Kidney (tissue), 14 donors: ENCODE data around the gene ADAM10. TPM values are rescaled to one million over a fixed set of nuclear protein-coding genes. Genes with fewer than 3 reads are reported as not detected.
A peak's percentile ranks its signal among the peaks of the same experiment; 100 is the strongest.

Experiments used
- DNase-seq, 5 donors: peaks; one replicate each; pipeline ENCODE4 v3.0.0-alpha.2; 2013 to 2020
- FAIRE-seq: peaks from 2 replicates; lab custom pipeline; 2012; peaks lifted over from hg19 to GRCh38; lab: Jason Lieb, UNC
- H3K27ac ChIP-seq, 2 donors: one replicate each; pipeline ENCODE4 v1.7.0; 2013; ENCODE audit warnings: low read depth in 2 of 2, low read length in 2 of 2, inconsistent platforms in 1 of 2
- H3K27me3 ChIP-seq: one replicate; pipeline ENCODE4 v1.7.1; 2013; ENCODE audit warnings: low read length, inconsistent platforms; ENCODE audit not compliant: control insufficient read depth, insufficient read depth
- H3K36me3 ChIP-seq, 3 donors: one replicate each; pipeline versions ENCODE4 v1.7.0 to v1.7.1; 2013; ENCODE audit warnings: low read length in 3 of 3, control low read depth in 1 of 3, inconsistent platforms in 1 of 3; ENCODE audit not compliant: insufficient read depth in 3 of 3, control insufficient read depth in 2 of 3
- H3K4me1 ChIP-seq, 3 donors: one replicate each; pipeline versions ENCODE4 v1.7.0 to v1.7.1; 2013; ENCODE audit warnings: low read length in 3 of 3, inconsistent platforms in 1 of 3, low read depth in 1 of 3; ENCODE audit not compliant: control insufficient read depth in 2 of 3, insufficient read depth in 2 of 3
- H3K4me3 ChIP-seq, 3 donors: one replicate each; pipeline versions ENCODE4 v1.7.0 to v1.8.1; 2013; ENCODE audit warnings: low read length in 3 of 3, control low read depth in 1 of 3, inconsistent platforms in 1 of 3
- H3K9ac ChIP-seq, 3 donors: one replicate each; pipeline versions ENCODE4 v1.7.0 to v1.7.1; 2013; ENCODE audit warnings: low read length in 3 of 3, control low read depth in 1 of 3, inconsistent platforms in 1 of 3
- H3K9me3 ChIP-seq, 3 donors: one replicate each; pipeline versions ENCODE4 v1.7.0 to v1.7.1; 2013; ENCODE audit warnings: low read length in 3 of 3, control low read depth in 1 of 3, inconsistent platforms in 1 of 3; ENCODE audit not compliant: control insufficient read depth in 2 of 3, insufficient read depth in 1 of 3
- CTCF ChIP-seq: IDR thresholded peaks from 3 replicates; pipeline ENCODE4 v1.5.1; 2012; ENCODE audit warnings: mild to moderate bottlenecking, moderate library complexity, borderline replicate concordance; ENCODE audit not compliant: insufficient read depth; ENCODE audit errors: extremely low read depth
- intact Hi-C: fragments of 100-400 bp; cut with DNase I; formaldehyde crosslinking; loops from one replicate; pipeline ENCODE4 v1.11.1; 2022
- polyA plus RNA-seq: library from polyadenylated mRNA; stranded (reverse); fragments of 350-450 nt; fragmentation: Illumina TruSeq; extraction: RNeasy Lipid Tissue Mini Kit (QIAGEN cat#74804); gene quantifications from one replicate; pipeline ENCODE4 v1.2.3, GENCODE V29; 2014; ENCODE audit warnings: low read depth, low replicate concordance; ENCODE audit not compliant: insufficient read depth
- total RNA-seq: library from RNA; stranded (reverse); fragmentation: NEBNext Ultra II Directional; extraction: Animal tissue kit (Norgen Biotek cat#: 25700); gene quantifications from one replicate; pipeline ENCODE4 v1.2.1, GENCODE V29; 2021
- donor health status: control.
- donor health status: control.
- donor health status: control.
- donor health status: control.
- donor health status: control.
- donor health status: DM: yes; HTN: yes; CAD: no.
- donor health status: Normal renal cell carcinoma (clear cell type).

Gene ADAM10
- total and polyA plus RNA-seq, 2 donors from 2014 or later: 19.5 to 235 TPM

GRCh38 chr15:58556541-58556940 lies 193.0 kb downstream of the ADAM10 start:
- H3K36me3 ChIP-seq: no peaks in the 10 kb centered on the region
- FAIRE-seq: no peak
- intact Hi-C loops: no loop called here

DNA sequence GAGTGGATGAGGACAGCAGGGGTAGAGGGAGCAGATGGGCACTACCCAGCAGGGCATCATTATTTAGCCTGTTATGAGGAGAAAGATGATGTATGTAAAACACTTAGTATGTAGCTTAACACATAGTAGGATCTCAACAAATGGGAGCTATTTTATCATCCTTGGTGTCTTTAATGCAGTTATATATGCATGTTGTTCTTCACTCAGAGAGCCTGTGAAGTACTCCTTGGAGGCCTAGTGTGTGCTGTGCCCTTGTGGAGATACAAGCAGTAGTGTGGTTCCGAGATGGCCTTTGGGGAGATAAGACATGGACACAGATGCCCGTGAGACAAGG lies 193.5 kb downstream of the ADAM10 start:
- Histone ChIP-seq H3K27ac (no peak overlapping the region), H3K27me3 (no peaks in the 10 kb centered on the region), H3K4me3 (no peak overlapping the region), H3K9ac (no peak overlapping the region), H3K9me3 (no peaks in the 10 kb centered on the region), H3K36me3 (no peaks in the 10 kb centered on the region), H3K4me1 (peaks cover 0 to 2% (median 0%) of the 10 kb centered on the region in 3 donors)
- no peak for FAIRE-seq
- intact Hi-C loops: no loop called here
- TF ChIP-seq CTCF: no peak
- no peak for DNase-seq

More at GRCh38 chr15:58556541-58556940, 193.0 kb downstream of the ADAM10 start:
- Histone ChIP-seq H3K9ac (no peak overlapping the region), H3K27ac (no peak overlapping the region), H3K27me3 (no peaks in the 10 kb centered on the region), H3K4me1 (peaks cover 0 to 2% (median 0%) of the 10 kb centered on the region in 3 donors), H3K9me3 (no peaks in the 10 kb centered on the region), H3K4me3 (no peak overlapping the region)
- TF ChIP-seq CTCF: no peak
- DNase-seq: peak in 1 of 5 donors; percentile 14

- Histone ChIP-seq H3K36me3 (no peaks in the 10 kb centered on the region), H3K9me3 (no peaks in the 10 kb centered on the region), H3K27ac (no peak overlapping the region), H3K4me1 (peaks cover 0 to 2% (median 0%) of the 10 kb centered on the region in 3 donors), H3K9ac (no peak overlapping the region), H3K4me3 (no peak overlapping the region), H3K27me3 (no peaks in the 10 kb centered on the region)
- TF ChIP-seq CTCF: no peak
- DNase-seq: peak in 3 of 5 donors; percentile 49 to 65 (median 64)
- intact Hi-C loops: no loop called here
- no peak for FAIRE-seq
Observed at GRCh38 chr15:58555162-58556027, 194.1 kb downstream of the ADAM10 start.
